GM18873 (cell line): ENCODE measurements around the gene FYN.

Source experiments
- ATAC-seq: cut with Tn5 transposase; IDR thresholded peaks from one replicate; pipeline ENCODE4 v1.9.1; 2021; ENCODE audit warnings: mild to moderate bottlenecking, moderate library complexity, moderate number of reproducible peaks; ENCODE audit not compliant: unreplicated experiment, low FRiP score

The FYN gene

GRCh38 chr6:111739257-111739696 is 134.0 kb downstream of the FYN start:
- no peak for ATAC-seq

- no peak for ATAC-seq
Observed at GRCh38 chr6:111738631-111739030, 134.6 kb downstream of the FYN start.

GRCh38 chr6:111738156-111738555 is 135.1 kb downstream of the FYN start:
- no peak for ATAC-seq

GRCh38 chr6:111737065-111737521 is 136.2 kb downstream of the FYN start:
- no peak for ATAC-seq

- ATAC-seq = no peak
Observed at GRCh38 chr6:111736005-111736608, 137.1 kb downstream of the FYN start.

- no peak for ATAC-seq
Observed at GRCh38 chr6:111734068-111735061, 138.9 kb downstream of the FYN start.

GRCh38 chr6:111732390-111732789 is 140.9 kb downstream of the FYN start:
- ATAC-seq = no peak

- ATAC-seq = no peak
Observed at GRCh38 chr6:111731456-111732195, 141.6 kb downstream of the FYN start.

GRCh38 chr6:111730864-111731263 is 142.4 kb downstream of the FYN start:
- ATAC-seq = no peak

GRCh38 chr6:111727802-111728201 is 145.4 kb downstream of the FYN start:
- no peak for ATAC-seq

- no peak for ATAC-seq
Observed at GRCh38 chr6:111727041-111727440, 146.2 kb downstream of the FYN start.

- ATAC-seq = no peak
Observed at GRCh38 chr6:111725446-111726112, 147.7 kb downstream of the FYN start.

- ATAC-seq = peak; percentile 99
Observed at GRCh38 chr6:111724505-111724904, 148.7 kb downstream of the FYN start.

- ATAC-seq = no peak
Observed at GRCh38 chr6:111724039-111724438, 149.2 kb downstream of the FYN start.

- no peak for ATAC-seq
Observed at GRCh38 chr6:111723412-111723970, 149.8 kb downstream of the FYN start.

GRCh38 chr6:111722179-111722731 is 151.0 kb downstream of the FYN start:
- no peak for ATAC-seq

- no peak for ATAC-seq
Observed at GRCh38 chr6:111721753-111722154, 151.5 kb downstream of the FYN start.

- ATAC-seq = no peak
Observed at GRCh38 chr6:111720931-111721496, 152.2 kb downstream of the FYN start.

GRCh38 chr6:111718990-111719389 is 154.3 kb downstream of the FYN start:
- ATAC-seq = no peak
